GM21737 (cell line): Measurements from ENCODE around the gene KMT2E.
"Not testable (repeated sequence)": the region's sequence is repeated elsewhere in the genome, so short reads cannot be mapped to it uniquely, and the experiment has no call there.

Experiments used
- ATAC-seq: cut with Tn5 transposase; IDR thresholded peaks from one replicate; pipeline ENCODE4 v1.9.1; 2021; ENCODE audit warnings: mild to moderate bottlenecking, moderate library complexity; ENCODE audit not compliant: unreplicated experiment

Gene KMT2E

GRCh38 chr7:105013816-105014692 lies at the start of gene KMT2E:
Gene KMT2E, plus strand, starts transcription at chr7:105014205. Its CDS starts 26,748 bp downstream, at chr7:105040953.
- ATAC-seq, result peak; percentile 19

GRCh38 chr7:104964626-104965236 lies 49.3 kb upstream of the KMT2E start:
- no peak for ATAC-seq

- ATAC-seq, result no peak
Measured at GRCh38 chr7:104966022-104966421, 48.0 kb upstream of the KMT2E start.

- ATAC-seq, result no peak
Measured at GRCh38 chr7:104967088-104967487, 46.9 kb upstream of the KMT2E start.

GRCh38 chr7:104967595-104967994 lies 46.4 kb upstream of the KMT2E start:
- no peak for ATAC-seq

GRCh38 chr7:104968648-104969047 lies 45.4 kb upstream of the KMT2E start:
- ATAC-seq, result no peak

- no peak for ATAC-seq
Measured at GRCh38 chr7:104969183-104969582, 44.8 kb upstream of the KMT2E start.

- ATAC-seq, result no peak
Measured at GRCh38 chr7:104971290-104972071, 42.5 kb upstream of the KMT2E start.

GRCh38 chr7:104972500-104972899 lies 41.5 kb upstream of the KMT2E start:
- no peak for ATAC-seq

- ATAC-seq, result no peak
Measured at GRCh38 chr7:104973227-104973626, 40.8 kb upstream of the KMT2E start.

GRCh38 chr7:104973909-104974415 lies 40.0 kb upstream of the KMT2E start:
- ATAC-seq, result no peak

- ATAC-seq, result not testable (repeated sequence)
Measured at GRCh38 chr7:104975553-104975952, 38.5 kb upstream of the KMT2E start.

- no peak for ATAC-seq
Measured at GRCh38 chr7:104976966-104977636, 36.9 kb upstream of the KMT2E start.

GRCh38 chr7:104978460-104978859 lies 35.5 kb upstream of the KMT2E start:
- no peak for ATAC-seq

- ATAC-seq, result no peak
Measured at GRCh38 chr7:104979167-104979841, 34.7 kb upstream of the KMT2E start.

GRCh38 chr7:104980440-104980839 lies 33.6 kb upstream of the KMT2E start:
- ATAC-seq, result no peak

GRCh38 chr7:104980841-104981671 lies 32.9 kb upstream of the KMT2E start:
- ATAC-seq, result no peak

- ATAC-seq, result no peak
Measured at GRCh38 chr7:104981672-104982037, 32.4 kb upstream of the KMT2E start.

- no peak for ATAC-seq
Measured at GRCh38 chr7:104982308-104983075, 31.5 kb upstream of the KMT2E start.
